Measurements from ENCODE around the gene EPS8L3. TPM values are rescaled to one million over a fixed set of nuclear protein-coding genes. Genes with fewer than 3 reads are reported as not detected.
"Not testable (repeated sequence)": the region's sequence is repeated elsewhere in the genome, so short reads cannot be mapped to it uniquely, and the experiment has no call there.

EPS8L3 gene
- total RNA-seq, 1 donor from 2014 or later: not detected

- ATAC-seq: no peak
- no peak for DNase-seq (ENCODE audit: missing footprints)
- intact Hi-C loops (cut with DNase I): no loop called here
Measured at GRCh38 chr1:109724933-109725332, 38.8 kb downstream of the EPS8L3 start.

GRCh38 chr1:109722908-109723691 is 40.6 kb downstream of the EPS8L3 start:
- no peak for DNase-seq (ENCODE audit: missing footprints)
- intact Hi-C loops (cut with DNase I): no loop called here
- ATAC-seq: no peak

GRCh38 chr1:109721971-109722370 is 41.8 kb downstream of the EPS8L3 start:
- DNase-seq (ENCODE audit: missing footprints) (no peak), ATAC-seq (no peak)
- intact Hi-C loops (cut with DNase I): no loop called here

- intact Hi-C loops (cut with DNase I): no loop called here
- DNase-seq (ENCODE audit: missing footprints): no peak
- no peak for ATAC-seq
Measured at GRCh38 chr1:109721042-109721441, 42.7 kb downstream of the EPS8L3 start.

- intact Hi-C loops (cut with DNase I): loop anchor here (5.0 kb wide), 2 partner anchors 52 to 53 kb away; partner anchors contain the start of gene GSTM2
- DNase-seq (ENCODE audit: missing footprints): no peak
- ATAC-seq: no peak
Measured at GRCh38 chr1:109719337-109719837, 44.3 kb downstream of the EPS8L3 start.

- ATAC-seq (peak; percentile 47), DNase-seq (ENCODE audit: missing footprints) (no peak)
- intact Hi-C loops (cut with DNase I): loop anchor here (5.0 kb wide), 2 partner anchors 51 to 54 kb away; partner anchors contain the start of gene GSTM2
Measured at GRCh38 chr1:109718495-109718894, 45.2 kb downstream of the EPS8L3 start.

- intact Hi-C loops (cut with DNase I): loop anchor here (5.0 kb wide), 2 partner anchors 50 to 55 kb away; partner anchors contain the start of gene GSTM2
- ATAC-seq (no peak), DNase-seq (ENCODE audit: missing footprints) (no peak)
Measured at GRCh38 chr1:109717729-109718128, 46.0 kb downstream of the EPS8L3 start.

- ATAC-seq (peak; percentile 45), DNase-seq (ENCODE audit: missing footprints) (no peak)
- intact Hi-C loops (cut with DNase I): loop anchor here (5.0 kb wide), 2 partner anchors 49 to 56 kb away; partner anchors contain the start of gene GSTM2
Measured at GRCh38 chr1:109716570-109717090, 47.1 kb downstream of the EPS8L3 start.

- DNase-seq (ENCODE audit: missing footprints): peak; percentile 48
- intact Hi-C loops (cut with DNase I): loop anchor here (5.0 kb wide), 2 partner anchors 49 to 56 kb away; partner anchors contain the start of gene GSTM2
- no peak for ATAC-seq
Measured at GRCh38 chr1:109716121-109716520, 47.6 kb downstream of the EPS8L3 start.

- intact Hi-C loops (cut with DNase I): loop anchor here (5.0 kb wide), 2 partner anchors 48 to 57 kb away; partner anchors contain the start of gene GSTM2
- ATAC-seq: no peak
- DNase-seq (ENCODE audit: missing footprints): no peak
Measured at GRCh38 chr1:109714661-109715372, 48.9 kb downstream of the EPS8L3 start.

GRCh38 chr1:109713636-109714035 is 50.1 kb downstream of the EPS8L3 start:
- intact Hi-C loops (cut with DNase I): no loop called here
- ATAC-seq: no peak
- no peak for DNase-seq (ENCODE audit: missing footprints)

GRCh38 chr1:109712321-109712864 is 51.3 kb downstream of the EPS8L3 start:
- ATAC-seq (peak; percentile 2), DNase-seq (ENCODE audit: missing footprints) (peak; percentile 44)
- intact Hi-C loops (cut with DNase I): no loop called here

GRCh38 chr1:109711593-109712320 is 52.0 kb downstream of the EPS8L3 start, which contains the start of gene GSTM5:
Gene GSTM5 (plus strand): TSS chr1:109712251. CDS start chr1:109712313, 62 bp downstream.
- intact Hi-C loops (cut with DNase I): not testable (repeated sequence)
- ATAC-seq: peak; percentile 69
- DNase-seq (ENCODE audit: missing footprints): peak; percentile 62

GRCh38 chr1:109709822-109710221 is 53.9 kb downstream of the EPS8L3 start:
- ATAC-seq; intact Hi-C loops (cut with DNase I); DNase-seq (ENCODE audit: missing footprints): not testable (repeated sequence)

GRCh38 chr1:109708949-109709348 is 54.8 kb downstream of the EPS8L3 start:
- ATAC-seq; DNase-seq (ENCODE audit: missing footprints); intact Hi-C loops (cut with DNase I): not testable (repeated sequence)

- intact Hi-C loops (cut with DNase I): no loop called here
- ATAC-seq (no peak), DNase-seq (ENCODE audit: missing footprints) (no peak)
Measured at GRCh38 chr1:109705411-109705810, 58.3 kb downstream of the EPS8L3 start.

GRCh38 chr1:109704173-109704572 is 59.5 kb downstream of the EPS8L3 start:
- intact Hi-C loops (cut with DNase I): no loop called here
- no peak for DNase-seq (ENCODE audit: missing footprints)
- no peak for ATAC-seq

- DNase-seq (ENCODE audit: missing footprints); intact Hi-C loops (cut with DNase I); ATAC-seq: not testable (repeated sequence)
Measured at GRCh38 chr1:109702940-109703339, 60.8 kb downstream of the EPS8L3 start.
